Measurements from ENCODE around the gene MNX1.

DNA sequence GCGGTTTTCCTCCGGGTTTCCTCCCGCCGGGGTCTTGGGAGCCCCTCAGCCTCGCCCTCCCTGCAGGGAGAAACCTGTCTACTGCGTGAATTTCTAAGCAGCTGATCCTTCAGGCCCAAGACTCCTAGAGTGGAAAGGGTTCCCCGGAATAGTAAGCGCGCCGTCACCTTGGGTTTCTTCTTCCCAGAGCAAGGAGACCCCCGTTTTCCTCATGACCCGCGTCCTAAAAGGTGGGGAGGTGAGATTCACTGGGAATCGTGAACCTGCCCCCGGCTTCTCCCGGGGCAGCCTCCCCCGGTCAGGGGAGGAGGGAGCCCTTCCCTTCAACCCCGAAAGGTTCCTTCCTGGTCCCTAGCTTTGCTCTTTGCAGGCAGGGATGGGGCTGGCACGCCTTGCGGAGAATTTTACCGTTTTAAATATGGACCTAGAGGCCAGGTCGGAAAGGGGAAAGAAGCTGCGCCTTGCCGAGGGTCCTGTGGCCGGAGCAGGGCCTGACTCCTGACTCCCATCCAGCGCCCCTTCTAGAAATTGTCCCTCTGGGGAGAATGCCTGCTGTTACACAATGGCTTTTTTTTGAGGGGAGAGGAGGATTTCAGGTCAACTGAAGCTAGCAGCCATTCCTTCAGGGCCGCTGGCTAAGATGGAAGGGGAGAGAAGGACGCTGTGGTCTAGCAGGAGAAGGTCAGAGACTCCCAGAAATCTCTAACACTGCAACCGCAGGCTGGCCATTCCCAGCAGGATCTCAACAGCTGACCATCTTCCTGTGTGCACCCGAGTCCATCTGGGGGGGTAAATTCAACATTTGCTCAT, 11.6 kb upstream of the MNX1 start:
- TF ChIP-seq, protein P1, sequence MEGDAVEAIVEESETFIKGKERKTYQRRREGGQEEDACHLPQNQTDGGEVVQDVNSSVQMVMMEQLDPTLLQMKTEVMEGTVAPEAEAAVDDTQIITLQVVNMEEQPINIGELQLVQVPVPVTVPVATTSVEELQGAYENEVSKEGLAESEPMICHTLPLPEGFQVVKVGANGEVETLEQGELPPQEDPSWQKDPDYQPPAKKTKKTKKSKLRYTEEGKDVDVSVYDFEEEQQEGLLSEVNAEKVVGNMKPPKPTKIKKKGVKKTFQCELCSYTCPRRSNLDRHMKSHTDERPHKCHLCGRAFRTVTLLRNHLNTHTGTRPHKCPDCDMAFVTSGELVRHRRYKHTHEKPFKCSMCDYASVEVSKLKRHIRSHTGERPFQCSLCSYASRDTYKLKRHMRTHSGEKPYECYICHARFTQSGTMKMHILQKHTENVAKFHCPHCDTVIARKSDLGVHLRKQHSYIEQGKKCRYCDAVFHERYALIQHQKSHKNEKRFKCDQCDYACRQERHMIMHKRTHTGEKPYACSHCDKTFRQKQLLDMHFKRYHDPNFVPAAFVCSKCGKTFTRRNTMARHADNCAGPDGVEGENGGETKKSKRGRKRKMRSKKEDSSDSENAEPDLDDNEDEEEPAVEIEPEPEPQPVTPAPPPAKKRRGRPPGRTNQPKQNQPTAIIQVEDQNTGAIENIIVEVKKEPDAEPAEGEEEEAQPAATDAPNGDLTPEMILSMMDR (IDR thresholded peaks at IDR 0.05) = no peak
- TF ChIP-seq POLR2A (IDR thresholded peaks at IDR 0.05) = no peak

Measured in body of pancreas (tissue), 4 donors.